GM10248 (cell line): ENCODE results near the gene DTNBP1.

Experiments used
- CTCF ChIA-PET: fragments of 300-600 bp; sonication (Branson Sonifier 250); formaldehyde crosslinking; extraction: SDS; loops from one replicate; lab custom pipeline; 2021; ENCODE audit warnings: antibody characterized with exemption; lab: Yijun Ruan, JAX
- POLR2A ChIA-PET: fragments of 350-650 bp; sonication (Branson Sonifier 250); formaldehyde crosslinking; extraction: SDS; loops from one replicate; lab custom pipeline; 2020; ENCODE audit warnings: antibody characterized with exemption; lab: Yijun Ruan, JAX
- DNase-seq: peaks from one replicate; pipeline ENCODE4 v3.0.0; 2012; ENCODE audit errors: extremely low spot score
- CTCF ChIP-seq: IDR thresholded peaks from 2 replicates; pipeline ENCODE4 v1.5.1; 2012; ENCODE audit warnings: mild to moderate bottlenecking, low read depth; ENCODE audit errors: extremely low read depth, missing control alignments, control extremely low read depth

Gene DTNBP1

GRCh38 chr6:15499591-15499990 lies 163.2 kb downstream of the DTNBP1 start:
- TF ChIP-seq CTCF, result no peak
- DNase-seq, result no peak
- ChIA-PET POLR2A (no interaction called here), CTCF (no interaction called here)

- POLR2A ChIA-PET, result no interaction called here
- TF ChIP-seq CTCF, result no peak
- DNase-seq, result no peak
- CTCF ChIA-PET, result no interaction called here
Observed at GRCh38 chr6:15499125-15499524, 163.7 kb downstream of the DTNBP1 start.

GRCh38 chr6:15498640-15499039 lies 164.2 kb downstream of the DTNBP1 start:
- DNase-seq, result no peak
- POLR2A ChIA-PET, result no interaction called here
- no peak for TF ChIP-seq CTCF
- CTCF ChIA-PET, result no interaction called here

- no peak for DNase-seq
Observed at GRCh38 chr6:15496345-15497131, 166.3 kb downstream of the DTNBP1 start.

GRCh38 chr6:15495375-15495901 lies 167.4 kb downstream of the DTNBP1 start:
- ChIA-PET CTCF (no interaction called here), POLR2A (no interaction called here)
- no peak for DNase-seq
- no peak for TF ChIP-seq CTCF

More at GRCh38 chr6:15496345-15497131, 166.3 kb downstream of the DTNBP1 start:
- ChIA-PET POLR2A (no interaction called here), CTCF (interaction anchor here (1.0 kb wide), 1 partner anchor 9 kb away, joined by 3 read pairs; no protein-coding TSS in a partner anchor)
- no peak for TF ChIP-seq CTCF

GRCh38 chr6:15493437-15494168 lies 169.2 kb downstream of the DTNBP1 start:
- CTCF ChIA-PET, result interaction anchor here (1.8 to 2.0 kb wide), 2 partner anchors 13 to 19 kb away, joined by 7 to 8 read pairs; no protein-coding TSS in a partner anchor
- no peak for DNase-seq
- POLR2A ChIA-PET, result no interaction called here
- TF ChIP-seq CTCF, result no peak
